Measurements from ENCODE around the gene SRPX2.
"Not testable (repeated sequence)": the region's sequence is repeated elsewhere in the genome, so short reads cannot be mapped to it uniquely, and the experiment has no call there.

The SRPX2 gene

DNA sequence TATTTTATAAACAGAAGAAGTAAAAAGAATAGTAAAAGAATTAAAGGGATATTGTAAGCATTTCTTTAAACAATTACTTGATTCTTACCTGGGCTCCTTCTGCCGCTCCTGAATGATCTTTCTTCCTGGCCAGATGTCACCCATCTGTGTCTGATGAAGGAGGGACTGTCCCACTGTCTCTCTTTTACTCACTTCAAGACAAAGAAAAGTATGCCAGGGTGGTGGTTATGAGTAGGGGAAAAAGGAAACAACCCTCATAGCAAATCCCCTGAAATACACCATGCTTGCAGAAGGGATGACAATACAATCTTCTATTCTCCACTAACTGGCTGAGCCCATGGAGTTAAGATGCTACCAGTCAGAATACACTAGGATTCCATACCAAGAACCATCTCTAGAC lies 56.8 kb downstream of the SRPX2 start:
- no peak for DNase-seq

- DNase-seq = no peak
Measured at GRCh38 chrX:100704581-100705203, 60.7 kb downstream of the SRPX2 start.

DNA sequence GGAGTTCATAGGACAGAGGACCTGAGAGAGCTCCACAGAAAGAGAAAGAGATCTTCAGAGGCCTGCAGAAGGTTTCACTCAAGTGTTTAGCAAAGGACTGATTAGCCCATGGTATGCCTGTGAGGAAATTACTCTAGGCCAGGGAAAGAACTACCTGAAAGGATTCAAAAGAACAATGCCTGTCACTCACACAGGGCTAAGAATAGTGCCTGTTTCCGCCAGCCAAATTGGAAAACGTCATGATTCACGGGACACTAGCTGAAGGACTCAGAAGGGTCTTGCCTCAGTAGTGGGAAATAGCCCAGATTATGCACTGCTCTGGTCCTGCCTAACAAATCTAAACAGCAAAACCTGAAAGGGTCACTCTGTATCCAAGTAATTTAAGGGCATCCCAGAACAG lies 66.8 kb downstream of the SRPX2 start:
- DNase-seq = no peak

GRCh38 chrX:100717363-100717762 lies 73.4 kb downstream of the SRPX2 start:
- DNase-seq = no peak

DNA sequence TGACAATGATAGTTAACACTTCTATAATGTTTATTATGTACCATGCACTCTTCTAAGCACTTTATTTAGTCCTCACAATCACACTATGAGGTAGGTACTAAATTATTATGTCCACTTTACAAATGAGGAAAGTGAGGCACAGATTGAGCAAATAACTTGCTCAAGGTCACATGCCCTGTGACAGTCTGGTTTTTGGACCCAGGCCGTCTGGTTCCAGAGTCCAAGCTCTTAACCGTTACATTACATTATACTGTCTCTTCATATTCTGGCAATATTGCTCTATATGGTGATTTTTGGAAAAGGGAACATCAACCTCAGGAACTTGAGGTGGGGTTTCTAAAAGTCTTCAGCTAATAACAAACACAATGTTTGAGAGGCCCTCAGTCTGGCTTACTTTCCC lies 75.1 kb downstream of the SRPX2 start:
- no peak for DNase-seq

GRCh38 chrX:100720301-100720700 lies 76.3 kb downstream of the SRPX2 start:
- DNase-seq = no peak

- DNase-seq = no peak
Measured at GRCh38 chrX:100721328-100721727, 77.3 kb downstream of the SRPX2 start.

DNA sequence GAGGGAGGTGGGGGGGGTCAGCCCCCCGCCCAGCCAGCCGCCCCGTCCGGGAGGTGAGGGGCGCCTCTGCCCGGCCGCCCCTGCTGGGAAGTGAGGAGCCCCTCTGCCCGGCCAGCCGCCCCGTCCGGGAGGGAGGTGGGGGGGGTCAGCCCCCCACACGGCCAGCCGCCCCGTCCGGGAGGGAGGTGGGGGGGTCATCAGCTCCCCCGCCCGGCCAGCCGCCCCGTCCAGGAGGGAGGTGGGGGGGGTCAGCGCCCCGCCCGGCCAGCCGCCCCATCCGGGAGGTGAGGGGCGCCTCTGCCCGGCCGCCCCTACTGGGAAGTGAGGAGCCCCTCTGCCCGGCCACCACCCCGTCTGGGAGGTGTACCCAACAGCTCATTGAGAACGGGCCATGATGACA lies 80.0 kb downstream of the SRPX2 start:
- DNase-seq = not testable (repeated sequence)

All from stimulated activated CD4-positive, alpha-beta T cell treated with anti-CD3 and anti-CD28 coated beads, Interleukin-2, amount 100 ng/mL, for 48 hours (primary cell).